H1 (cell line): ENCODE results near the gene PAK2. TPM values are rescaled to one million over a fixed set of nuclear protein-coding genes. Genes with fewer than 3 reads are reported as not detected.

Source experiments
- CTCF ChIA-PET: fragments of 300-600 bp; sonication (Branson Sonifier 250); formaldehyde crosslinking; loops from one replicate; lab custom pipeline; 2021; ENCODE audit not compliant: partially characterized antibody; lab: Charles Lee
- POLR2A ChIA-PET: fragments of 300-600 bp; sonication (Branson Sonifier 250); formaldehyde crosslinking; loops from one replicate; lab custom pipeline; 2021; ENCODE audit warnings: inconsistent platforms; ENCODE audit not compliant: partially characterized antibody; lab: Charles Lee
- DNase-seq, 2 experiments: peaks; one replicate each; pipeline versions ENCODE4 v3.0.0 to v3.0.0-alpha.2; 2010 to 2022; ENCODE audit warnings: low spot score in 2 of 2, low read depth in 1 of 2, mixed read lengths in 1 of 2
- FAIRE-seq: peaks from 2 replicates; lab custom pipeline; 2011; peaks lifted over from hg19 to GRCh38; lab: Jason Lieb, UNC
- H2AFZ ChIP-seq: 2 replicates; pipeline ENCODE4 v1.8.1; 2012; ENCODE audit warnings: low read length, inconsistent platforms
- H2AK5ac ChIP-seq: 2 replicates; pipeline ENCODE4 v1.6.1; 2013; ENCODE audit warnings: low read depth, low read length
- H2BK120ac ChIP-seq: replicated peaks from 2 replicates; pipeline ENCODE3; 2013; ENCODE audit warnings: low read depth, low read length, inconsistent platforms
- H2BK12ac ChIP-seq: 2 replicates; pipeline ENCODE4 v1.6.1; 2013; ENCODE audit warnings: low read depth, low read length
- H2BK15ac ChIP-seq: 2 replicates; pipeline ENCODE4 v1.6.1; 2013; ENCODE audit warnings: low read length
- H2BK20ac ChIP-seq: 2 replicates; pipeline ENCODE4 v1.6.1; 2013; ENCODE audit warnings: low read length
- H2BK5ac ChIP-seq: 2 replicates; pipeline ENCODE4 v1.6.1; 2013; ENCODE audit warnings: low read depth, low read length
- H3K14ac ChIP-seq: 2 replicates; pipeline ENCODE4 v1.6.1; 2013; ENCODE audit warnings: inconsistent platforms; ENCODE audit not compliant: insufficient read length
- H3K18ac ChIP-seq: 2 replicates; pipeline ENCODE4 v1.6.1; 2013; ENCODE audit warnings: low read length; ENCODE audit errors: extremely low read depth
- H3K23ac ChIP-seq: 2 replicates; pipeline ENCODE4 v1.6.1; 2013; ENCODE audit warnings: inconsistent platforms; ENCODE audit not compliant: insufficient read length
- H3K23me2 ChIP-seq: 2 replicates; pipeline ENCODE4 v1.6.1; 2013; ENCODE audit warnings: low read depth, low read length
- H3K27ac ChIP-seq: 2 replicates; pipeline ENCODE4 v1.6.1; 2011; ENCODE audit warnings: low read depth, low read length, inconsistent platforms
- H3K27me3 ChIP-seq, 4 experiments: replicated peaks in 1 of 4; 1 replicate in 1 of 4; 2 replicates in 3 of 4; pipeline versions ENCODE4 v1.6.1 to v1.8.1; 2011 to 2013; ENCODE audit warnings: low read length in 3 of 4, mild to moderate bottlenecking in 3 of 4, inconsistent platforms in 2 of 4, mixed read lengths in 2 of 4, moderate library complexity in 1 of 4; ENCODE audit not compliant: control insufficient read depth in 3 of 4, insufficient read depth in 3 of 4; ENCODE audit errors: extremely low read depth in 1 of 4
- H3K36me3 ChIP-seq, 4 experiments: 2 replicates each; pipeline versions ENCODE4 v1.6.1 to v1.8.1; 2011 to 2013; ENCODE audit warnings: mild to moderate bottlenecking in 4 of 4, low read length in 3 of 4, moderate library complexity in 2 of 4, control low read depth in 1 of 4, inconsistent platforms in 1 of 4; ENCODE audit not compliant: insufficient read depth in 4 of 4, control insufficient read depth in 2 of 4
- H3K4ac ChIP-seq: replicated peaks from 2 replicates; pipeline ENCODE3; 2013; ENCODE audit warnings: low read length, low read depth, mixed read lengths, inconsistent platforms; ENCODE audit not compliant: insufficient read length
- H3K4me1 ChIP-seq, 4 experiments: replicated peaks in 1 of 4; 1 replicate in 1 of 4; 2 replicates in 3 of 4; pipeline versions ENCODE4 v1.6.1 to v1.8.1; 2011 to 2013; ENCODE audit warnings: low read length in 3 of 4, inconsistent platforms in 2 of 4, mixed read lengths in 1 of 4; ENCODE audit not compliant: insufficient read depth in 4 of 4, control insufficient read depth in 3 of 4
- H3K4me2 ChIP-seq, 2 experiments: 2 replicates each; pipeline versions ENCODE4 v1.6.1 to v1.8.1; 2011 to 2013; ENCODE audit warnings: low read depth in 2 of 2, low read length in 2 of 2, control low read depth in 1 of 2, inconsistent platforms in 1 of 2, mild to moderate bottlenecking in 1 of 2; ENCODE audit not compliant: insufficient read depth in 1 of 2
- H3K4me3 ChIP-seq, 4 experiments: fragments of 200-600, 300-600 bp in 1 of 4; sonication (generic), shearing (Covaris generic), sonication (Bioruptor Twin) in 1 of 4; 2 replicates each; pipeline versions ENCODE4 v1.5.1 to v1.8.1; 2011 to 2016; ENCODE audit warnings: low read length in 4 of 4, low read depth in 3 of 4, control low read depth in 2 of 4, inconsistent platforms in 2 of 4, mild to moderate bottlenecking in 2 of 4, mixed read lengths in 1 of 4, moderate library complexity in 1 of 4; ENCODE audit not compliant: insufficient read depth in 2 of 4; ENCODE audit errors: extremely low read depth in 1 of 4
- H3K56ac ChIP-seq: replicated peaks from 2 replicates; pipeline ENCODE3; 2013; ENCODE audit warnings: low read depth, mild to moderate bottlenecking, mixed read lengths, low read length, inconsistent platforms; ENCODE audit not compliant: insufficient read length
- H3K79me1 ChIP-seq: 2 replicates; pipeline ENCODE4 v1.6.1; 2013; ENCODE audit warnings: low read depth, low read length, control low read depth
- H3K79me2 ChIP-seq, 2 experiments: 2 replicates each; pipeline versions ENCODE4 v1.6.1 to v1.8.1; 2012 to 2013; ENCODE audit warnings: low read length in 2 of 2, mild to moderate bottlenecking in 2 of 2, inconsistent platforms in 1 of 2; ENCODE audit not compliant: insufficient read depth in 2 of 2, control insufficient read depth in 1 of 2
- H3K9ac ChIP-seq, 4 experiments: replicated peaks in 1 of 4; 1 replicate in 1 of 4; 2 replicates in 3 of 4; pipeline versions ENCODE4 v1.6.1 to v1.8.1; 2011 to 2013; ENCODE audit warnings: low read depth in 3 of 4, low read length in 3 of 4, control low read depth in 2 of 4, mild to moderate bottlenecking in 2 of 4, moderate library complexity in 2 of 4, inconsistent platforms in 1 of 4; ENCODE audit errors: extremely low read depth in 1 of 4
- H3K9me3 ChIP-seq, 2 experiments: 2 replicates each; pipeline versions ENCODE4 v1.6.1 to v1.8.1; 2012 to 2013; ENCODE audit warnings: mild to moderate bottlenecking in 2 of 2, moderate library complexity in 2 of 2, control low read depth in 1 of 2, inconsistent platforms in 1 of 2, low read depth in 1 of 2, low read length in 1 of 2, mixed read lengths in 1 of 2; ENCODE audit not compliant: insufficient read depth in 2 of 2
- H4K20me1 ChIP-seq, 2 experiments: replicated peaks in 1 of 2; 2 replicates each; pipeline versions ENCODE3 to v1.8.1; 2011 to 2013; ENCODE audit warnings: inconsistent platforms in 2 of 2, low read length in 2 of 2, mild to moderate bottlenecking in 1 of 2; ENCODE audit not compliant: insufficient read depth in 2 of 2, control insufficient read depth in 1 of 2
- H4K5ac ChIP-seq: 2 replicates; pipeline ENCODE4 v1.6.1; 2013; ENCODE audit warnings: low read length, low read depth, mixed read lengths, inconsistent platforms; ENCODE audit not compliant: insufficient read length
- H4K8ac ChIP-seq: 2 replicates; pipeline ENCODE4 v1.8.0; 2013; ENCODE audit warnings: mild to moderate bottlenecking, moderate library complexity, low read length, inconsistent platforms; ENCODE audit not compliant: insufficient read depth; ENCODE audit errors: extremely low read depth
- H4K91ac ChIP-seq: replicated peaks from 2 replicates; pipeline ENCODE3; 2013; ENCODE audit warnings: low read length, mixed read lengths, inconsistent platforms; ENCODE audit not compliant: insufficient read length
- BCL11A ChIP-seq, 2 experiments: IDR thresholded peaks; one replicate each; pipeline ENCODE4 v1.6.1; 2011; ENCODE audit warnings: low read depth in 2 of 2, low read length in 2 of 2, mild to moderate bottlenecking in 2 of 2
- EGR1 ChIP-seq: IDR thresholded peaks from 2 replicates; pipeline ENCODE4 v1.6.1; 2011; ENCODE audit warnings: low read depth, low read length, borderline replicate concordance
- GABPA ChIP-seq: IDR thresholded peaks from 2 replicates; pipeline ENCODE4 v1.6.1; 2011; ENCODE audit warnings: mild to moderate bottlenecking, low read length, moderate library complexity, borderline replicate concordance; ENCODE audit not compliant: insufficient read depth
- MAFK ChIP-seq: IDR thresholded peaks from 2 replicates; pipeline ENCODE4 v1.6.1; 2012; ENCODE audit warnings: low read depth, mild to moderate bottlenecking, improper control_type of control experiment, low read length
- RXRA ChIP-seq: IDR thresholded peaks from 2 replicates; pipeline ENCODE4 v1.6.1; 2011; ENCODE audit warnings: low read depth, mild to moderate bottlenecking, low read length, moderate library complexity; ENCODE audit not compliant: insufficient read depth
- SIX5 ChIP-seq: IDR thresholded peaks from 2 replicates; pipeline ENCODE4 v1.6.1; 2011; ENCODE audit warnings: mild to moderate bottlenecking, low read depth, low read length
- SRF ChIP-seq: IDR thresholded peaks from 2 replicates; pipeline ENCODE4 v1.6.1; 2011; ENCODE audit warnings: mild to moderate bottlenecking, low read depth, low read length, moderate library complexity
- WGBS, 2 experiments: shearing (Covaris generic) in 1 of 2; methylation state at CpG; one replicate each; pipeline versions ENCODE4 v1.1.6 to v1.1.7; 2013 to 2015; ENCODE audit warnings: low lambda C conversion rate in 2 of 2, mixed read lengths in 2 of 2, inconsistent platforms in 1 of 2, low coverage in 1 of 2, missing lambda C conversion rate in 1 of 2; ENCODE audit not compliant: insufficient replicate concordance in 2 of 2, insufficient coverage in 1 of 2, insufficient read length in 1 of 2; ENCODE audit errors: extremely low coverage in 1 of 2, missing lambda C conversion rate in 1 of 2; 5-methylcytosine and 5-hydroxymethylcytosine counted together
- polyA plus RNA-seq, 7 experiments: library from polyadenylated mRNA; depleted of rRNA in 3 of 7; stranded (reverse) in 5 of 7; unstranded in 2 of 7; fragments of >200 nt in 5 of 7; fragments of 200-250 nt in 2 of 7; gene quantifications; 1 replicate in 5 of 7; 2 replicates in 1 of 7; 4 replicates in 1 of 7; pipeline versions ENCODE4 v1.2.1 to v1.2.3, GENCODE V29; 2011 to 2013; ENCODE audit warnings: missing spikeins in 2 of 7, mixed read lengths in 2 of 7
- total RNA-seq: library from RNA; stranded (reverse); fragmentation: NEBNext Ultra II Directional; extraction: Animal tissue kit (Norgen Biotek cat#: 25700); gene quantifications from 2 replicates; pipeline ENCODE4 v1.2.1, GENCODE V29; 2021

The PAK2 gene
- total and polyA plus RNA-seq, 2 of the 8 experiments (the other 6 are each of a cell fraction or from before 2014, with no cell fraction given) = 13.1 to 60.5 TPM

DNA sequence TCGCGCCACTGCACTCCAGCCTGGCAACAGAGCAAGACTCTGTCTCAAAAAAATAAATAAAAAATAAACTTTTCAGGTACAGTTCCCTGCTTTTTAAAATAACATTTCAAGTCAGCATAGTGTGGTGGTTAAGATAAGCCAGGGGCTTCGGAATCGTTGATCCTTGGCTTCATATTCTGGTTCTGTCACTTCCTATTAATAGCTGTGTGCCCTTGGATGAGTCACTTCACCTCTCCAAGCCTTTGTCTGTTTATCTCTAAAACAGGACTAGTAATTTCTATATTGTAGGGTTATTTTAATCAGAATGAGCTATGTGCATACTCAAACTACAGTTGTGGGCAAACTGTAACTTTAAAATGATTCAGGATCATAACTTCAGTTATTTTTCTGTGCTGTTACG lies 74.2 kb downstream of the PAK2 start:
- TF ChIP-seq SRF (no peak), MAFK (no peak), EGR1 (no peak), GABPA (no peak), RXRA (no peak), SIX5 (no peak), BCL11A (IDR thresholded peaks at IDR 0.05; ENCODE audit: low read depth in 2 of 2, low read length in 2 of 2) (no peak)
- no peak for FAIRE-seq
- no peaks in the 10 kb centered on the region for H3K79me2 ChIP-seq
- no peak overlapping the region for H2BK20ac ChIP-seq
- H3K36me3 ChIP-seq = peaks cover 7 to 53% (median 37%) of the 10 kb centered on the region in 4 experiments
- H2BK5ac ChIP-seq = no peak overlapping the region
- H2AK5ac ChIP-seq = no peak overlapping the region
- 93% methylated on average over 5 of the region's 5 CpGs; no CpG with 5 or more reads in 1 of the 2 experiments for WGBS, 2 experiments
- no peak overlapping the region for H3K23ac ChIP-seq
- no peak overlapping the region for H3K9ac ChIP-seq
- H3K56ac ChIP-seq = no peak overlapping the region
- no peak overlapping the region for H3K4me2 ChIP-seq
- H4K8ac ChIP-seq = no peak overlapping the region
- H3K4ac ChIP-seq = no peak overlapping the region
- no peak overlapping the region for H3K27ac ChIP-seq
- H2BK120ac ChIP-seq = no peak overlapping the region
- no peaks in the 10 kb centered on the region for H3K4me1 ChIP-seq
- H4K91ac ChIP-seq = no peak overlapping the region
- ChIA-PET POLR2A (no interaction called here), CTCF (no interaction called here)
- no peak for DNase-seq
- no peak overlapping the region for H2AFZ ChIP-seq
- no peaks in the 10 kb centered on the region for H3K27me3 ChIP-seq
- H3K18ac ChIP-seq = no peak overlapping the region
- H2BK15ac ChIP-seq = no peak overlapping the region
- no peak overlapping the region for H2BK12ac ChIP-seq
- no peak overlapping the region for H3K4me3 ChIP-seq
- no peak overlapping the region for H4K5ac ChIP-seq
- H3K9me3 ChIP-seq = no peaks in the 10 kb centered on the region; a peak in 1 of 4 replicates
- H3K23me2 ChIP-seq = no peaks in the 10 kb centered on the region
- H4K20me1 ChIP-seq = no peaks in the 10 kb centered on the region
- no peaks in the 10 kb centered on the region for H3K79me1 ChIP-seq
- no peak overlapping the region for H3K14ac ChIP-seq
